Skeletal muscle tissue (tissue), 4 donors: ENCODE data around the gene TEX19. TPM values are rescaled to one million over a fixed set of nuclear protein-coding genes. Genes with fewer than 3 reads are reported as not detected.

ENCODE experiments used
- H3K27ac ChIP-seq: one replicate; pipeline ENCODE4 v1.7.0; 2013; ENCODE audit warnings: mild to moderate bottlenecking, low read depth, low read length, inconsistent platforms
- H3K27me3 ChIP-seq, 3 donors: one replicate each; pipeline ENCODE4 v1.7.0; 2013; ENCODE audit warnings: low read length in 3 of 3; ENCODE audit not compliant: control insufficient read depth in 3 of 3, insufficient read depth in 3 of 3
- H3K36me3 ChIP-seq, 3 donors: one replicate each; pipeline ENCODE4 v1.7.0; 2013; ENCODE audit warnings: low read length in 3 of 3; ENCODE audit not compliant: control insufficient read depth in 3 of 3, insufficient read depth in 3 of 3
- H3K4me1 ChIP-seq, 3 donors: one replicate each; pipeline ENCODE4 v1.7.0; 2013; ENCODE audit warnings: low read length in 3 of 3, mild to moderate bottlenecking in 3 of 3; ENCODE audit not compliant: control insufficient read depth in 3 of 3, insufficient read depth in 3 of 3
- H3K4me3 ChIP-seq, 3 donors: one replicate each; pipeline ENCODE4 v1.7.0; 2013; ENCODE audit warnings: low read length in 3 of 3
- H3K9ac ChIP-seq, 3 donors: one replicate each; pipeline ENCODE4 v1.7.0; 2013; ENCODE audit warnings: low read length in 3 of 3, mild to moderate bottlenecking in 3 of 3, moderate library complexity in 2 of 3, low read depth in 1 of 3
- H3K9me3 ChIP-seq, 3 donors: one replicate each; pipeline ENCODE4 v1.7.0; 2013; ENCODE audit warnings: low read length in 3 of 3; ENCODE audit not compliant: control insufficient read depth in 3 of 3
- total RNA-seq: library from RNA; depleted of rRNA; stranded (reverse); fragments of >200 nt; gene quantifications from one replicate; pipeline ENCODE4 v1.2.3, GENCODE V29; 2014
- donor health status: Osteomylitis.

The TEX19 gene
- total RNA-seq, 1 donor from 2014 or later = 0.52 TPM

DNA sequence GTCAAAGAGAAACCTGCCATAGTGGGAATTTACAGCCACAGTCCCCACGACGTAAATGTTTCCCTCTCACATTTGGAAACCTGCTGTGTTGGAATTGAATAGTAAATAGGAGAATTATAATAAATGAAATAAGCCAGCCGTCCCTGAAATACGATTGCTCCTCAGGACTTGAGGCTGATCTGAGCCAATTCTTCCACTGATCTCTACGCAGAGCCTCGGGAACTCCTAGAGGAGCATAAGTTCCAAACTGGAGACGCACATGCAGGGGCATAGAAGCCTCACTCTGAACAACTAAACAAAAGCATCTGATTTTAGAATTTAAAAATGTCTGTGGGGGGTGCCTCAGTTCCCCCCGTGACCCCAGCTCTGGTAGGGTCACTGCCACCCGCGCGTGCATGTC lies 10.2 kb upstream of the TEX19 start:
- H3K36me3 ChIP-seq = no peaks in the 10 kb centered on the region
- peaks cover 0 to 7% (median 2%) of the 10 kb centered on the region in 3 donors for H3K27me3 ChIP-seq
- H3K9ac ChIP-seq = no peak overlapping the region
- no peaks in the 10 kb centered on the region for H3K9me3 ChIP-seq
- H3K27ac ChIP-seq = no peak overlapping the region
- no peak overlapping the region for H3K4me3 ChIP-seq
- H3K4me1 ChIP-seq = peaks cover 0 to 8% (median 2%) of the 10 kb centered on the region in 3 donors

DNA sequence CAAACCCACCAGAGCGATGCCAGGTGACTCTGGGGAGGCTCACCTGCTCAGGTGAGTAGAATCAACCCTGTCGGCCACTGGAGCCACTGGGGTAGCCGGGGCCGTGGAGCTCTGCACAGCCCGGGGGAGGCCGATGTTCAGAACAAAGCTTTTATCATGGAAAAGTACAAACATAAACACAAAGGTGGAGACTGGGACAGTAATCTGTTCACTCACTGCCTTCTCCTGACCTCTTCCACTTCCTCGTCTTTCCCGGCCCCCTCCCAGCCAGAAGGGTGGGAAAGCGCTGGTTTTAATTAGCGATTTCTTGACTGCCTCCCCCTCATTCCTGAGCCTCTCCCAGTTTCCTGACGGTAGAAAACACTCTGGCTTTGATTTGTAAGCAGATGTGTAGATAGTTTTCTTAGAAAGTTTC lies 9.8 kb upstream of the TEX19 start:
- H3K9me3 ChIP-seq = no peaks in the 10 kb centered on the region
- H3K4me1 ChIP-seq = peaks cover 0 to 8% (median 2%) of the 10 kb centered on the region in 3 donors
- H3K27ac ChIP-seq = no peak overlapping the region
- H3K27me3 ChIP-seq = peaks cover 0 to 7% (median 6%) of the 10 kb centered on the region in 3 donors
- no peak overlapping the region for H3K4me3 ChIP-seq
- H3K9ac ChIP-seq = no peak overlapping the region
- H3K36me3 ChIP-seq = no peaks in the 10 kb centered on the region

DNA sequence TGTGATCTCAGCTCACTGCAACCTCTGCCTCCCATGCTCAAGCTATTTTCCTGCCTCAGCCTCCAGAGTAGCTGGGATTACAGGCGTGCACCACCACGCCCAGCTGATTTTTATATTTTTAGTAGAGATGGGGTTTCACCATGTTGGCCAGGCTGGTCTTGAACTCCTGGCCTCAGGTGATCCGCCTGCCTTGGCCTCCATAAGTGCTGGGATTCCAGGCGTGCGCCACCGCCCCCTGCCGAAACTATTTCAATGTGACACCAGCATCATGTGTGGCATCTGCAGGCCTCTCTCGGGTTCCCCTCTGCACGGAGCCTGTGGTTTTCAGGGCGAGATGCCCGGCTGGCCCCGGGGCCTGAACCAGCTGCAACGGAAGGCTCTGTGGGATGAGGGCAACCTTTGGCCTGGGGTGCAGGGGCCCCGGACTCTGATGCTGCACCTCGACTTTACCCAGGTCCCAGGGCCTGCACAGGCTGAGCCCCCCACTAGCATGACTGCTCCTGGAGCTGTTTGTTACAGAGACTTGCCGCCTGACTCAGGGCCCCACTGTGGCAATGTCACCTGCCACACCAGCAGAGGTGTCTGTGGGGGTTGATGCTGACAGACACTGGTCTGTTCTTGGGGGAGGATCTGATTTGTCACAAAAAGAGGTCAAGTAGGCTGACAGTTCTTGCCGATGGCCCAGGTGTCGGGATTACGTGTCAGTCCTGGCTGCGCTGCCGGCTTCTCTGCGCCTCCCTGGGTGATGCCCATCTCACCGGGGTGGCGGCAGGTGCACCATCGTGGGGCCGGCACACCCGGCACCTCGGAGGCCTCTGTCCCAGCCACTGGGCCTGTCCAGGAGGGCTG lies 8.6 kb upstream of the TEX19 start:
- no peak overlapping the region for H3K4me3 ChIP-seq
- no peaks in the 10 kb centered on the region for H3K36me3 ChIP-seq
- H3K27me3 ChIP-seq = peaks cover 4 to 13% (median 7%) of the 10 kb centered on the region in 3 donors
- H3K9me3 ChIP-seq = no peaks in the 10 kb centered on the region
- no peak overlapping the region for H3K9ac ChIP-seq
- peaks cover 0 to 8% (median 2%) of the 10 kb centered on the region in 3 donors for H3K4me1 ChIP-seq
- no peak overlapping the region for H3K27ac ChIP-seq

DNA sequence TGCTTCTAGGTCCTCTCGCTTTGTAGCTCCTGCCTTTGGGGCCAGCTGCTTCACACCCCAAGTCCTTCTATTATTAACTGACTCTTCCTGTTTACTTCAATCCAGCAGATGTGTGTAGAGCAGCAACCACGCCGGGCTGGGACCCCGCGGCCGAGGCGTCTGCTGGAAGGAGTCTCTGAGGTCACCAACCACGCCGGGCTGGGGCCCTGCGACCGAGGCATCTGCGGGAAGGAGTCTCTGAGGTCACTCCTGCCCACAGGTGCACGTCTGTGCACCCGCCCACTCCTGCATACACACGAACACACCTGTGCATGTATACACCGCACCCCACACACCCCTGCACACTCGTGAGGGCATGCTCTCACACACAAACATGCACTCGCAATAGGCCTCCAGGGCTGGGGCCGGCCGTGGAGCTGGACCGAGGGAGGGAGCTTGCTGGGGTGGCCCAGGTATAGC lies 7.8 kb upstream of the TEX19 start:
- no peak overlapping the region for H3K27ac ChIP-seq
- peaks cover 2 to 8% (median 2%) of the 10 kb centered on the region in 3 donors for H3K4me1 ChIP-seq
- no peak overlapping the region for H3K4me3 ChIP-seq
- H3K36me3 ChIP-seq = no peaks in the 10 kb centered on the region
- no peaks in the 10 kb centered on the region for H3K9me3 ChIP-seq
- H3K9ac ChIP-seq = no peak overlapping the region
- peaks cover 7 to 22% (median 7%) of the 10 kb centered on the region in 3 donors for H3K27me3 ChIP-seq

DNA sequence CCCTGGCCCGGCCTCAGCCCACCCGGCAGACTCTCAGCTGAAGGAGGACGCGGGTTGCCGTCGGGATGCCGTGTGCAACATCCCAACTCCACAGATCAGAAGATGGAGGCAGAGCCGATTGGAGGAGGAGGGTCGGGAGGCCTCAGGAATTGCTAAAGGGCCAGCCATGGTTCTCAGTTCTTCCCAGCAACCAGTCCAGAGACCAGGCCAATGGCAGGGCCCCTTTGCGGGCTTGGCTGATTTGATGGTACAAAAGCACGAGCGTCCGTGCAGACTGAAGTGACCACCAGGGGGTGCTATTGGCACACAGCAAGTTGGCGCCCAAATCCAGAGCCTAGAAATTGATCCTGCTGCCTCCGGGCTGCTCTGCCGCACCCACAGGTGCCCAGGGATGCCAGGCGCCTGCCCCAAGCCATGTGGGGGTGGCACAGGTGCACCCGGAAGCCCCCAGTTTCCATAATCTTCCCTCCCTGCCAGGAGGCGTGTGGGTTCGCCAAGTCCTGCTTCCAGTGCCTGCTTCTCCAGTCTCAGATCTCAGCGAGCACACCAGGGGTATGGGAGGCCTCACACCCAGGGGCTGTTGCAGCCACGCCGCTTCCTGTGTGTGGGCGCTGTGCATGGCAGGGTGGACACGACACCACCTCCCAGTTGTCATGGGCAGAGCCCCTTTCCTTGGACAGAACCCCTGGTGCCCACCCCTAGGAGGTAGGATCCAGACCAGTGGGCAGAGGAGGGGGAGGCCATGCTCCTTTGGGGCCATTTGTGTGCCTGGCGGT lies 7.1 kb upstream of the TEX19 start:
- Histone ChIP-seq H3K27ac (no peak overlapping the region), H3K4me1 (peaks cover 8 to 14% (median 8%) of the 10 kb centered on the region in 3 donors), H3K9ac (no peak overlapping the region), H3K9me3 (no peaks in the 10 kb centered on the region), H3K4me3 (no peak overlapping the region), H3K36me3 (no peaks in the 10 kb centered on the region), H3K27me3 (peaks cover 12 to 28% (median 14%) of the 10 kb centered on the region in 3 donors)

DNA sequence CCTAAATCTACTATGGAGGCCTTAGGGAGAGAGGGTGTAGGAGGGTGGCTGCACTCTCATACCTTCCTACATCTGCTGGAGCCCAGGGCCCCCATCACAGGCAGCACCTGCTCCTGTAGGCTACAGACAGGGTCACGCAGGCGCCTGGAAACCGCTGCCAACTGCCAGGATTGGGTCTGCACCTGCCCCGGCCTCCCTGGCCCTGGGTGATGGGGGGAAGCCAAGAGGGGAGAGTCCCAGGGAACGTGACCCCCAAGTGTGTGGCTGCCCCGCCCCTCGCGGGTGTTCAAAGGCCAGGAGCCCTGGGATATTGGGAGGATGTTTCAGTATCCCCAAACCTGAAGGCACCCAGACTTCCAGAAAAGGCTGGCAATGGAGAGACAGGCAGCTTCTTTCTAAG lies 5.6 kb upstream of the TEX19 start:
- Histone ChIP-seq H3K9ac (no peak overlapping the region), H3K9me3 (no peaks in the 10 kb centered on the region), H3K27me3 (peaks cover 18 to 34% (median 19%) of the 10 kb centered on the region in 3 donors), H3K27ac (no peak overlapping the region), H3K4me1 (peaks cover 8 to 16% (median 9%) of the 10 kb centered on the region in 3 donors), H3K36me3 (no peaks in the 10 kb centered on the region), H3K4me3 (no peak overlapping the region)

DNA sequence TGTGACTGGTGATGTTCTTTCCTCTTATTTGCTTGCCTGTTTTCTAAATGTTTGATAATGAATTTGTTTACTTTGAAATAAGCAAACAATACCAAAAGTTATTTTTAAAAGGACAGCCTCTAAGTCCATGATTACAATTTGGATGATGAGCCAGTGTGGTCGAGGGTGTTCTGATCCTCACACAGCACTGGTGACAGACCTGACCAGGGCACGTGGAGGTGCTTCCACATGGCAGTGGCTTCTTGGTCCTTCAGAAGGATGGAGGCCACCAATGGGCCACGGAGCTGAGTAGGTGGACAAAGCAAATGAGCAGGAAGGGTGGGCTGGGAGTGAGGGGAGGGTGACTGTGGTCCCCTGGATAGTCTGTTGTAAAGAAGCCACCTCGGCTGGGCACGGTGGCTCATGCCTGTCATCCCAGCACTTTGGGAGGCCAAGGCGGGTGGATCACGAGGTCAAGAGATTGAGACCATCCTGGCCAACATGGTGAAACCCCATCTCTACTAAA lies 4.2 kb upstream of the TEX19 start:
- Histone ChIP-seq H3K4me1 (peaks cover 8 to 16% (median 9%) of the 10 kb centered on the region in 3 donors), H3K27ac (no peak overlapping the region), H3K27me3 (peaks cover 22 to 42% (median 25%) of the 10 kb centered on the region in 3 donors)

DNA sequence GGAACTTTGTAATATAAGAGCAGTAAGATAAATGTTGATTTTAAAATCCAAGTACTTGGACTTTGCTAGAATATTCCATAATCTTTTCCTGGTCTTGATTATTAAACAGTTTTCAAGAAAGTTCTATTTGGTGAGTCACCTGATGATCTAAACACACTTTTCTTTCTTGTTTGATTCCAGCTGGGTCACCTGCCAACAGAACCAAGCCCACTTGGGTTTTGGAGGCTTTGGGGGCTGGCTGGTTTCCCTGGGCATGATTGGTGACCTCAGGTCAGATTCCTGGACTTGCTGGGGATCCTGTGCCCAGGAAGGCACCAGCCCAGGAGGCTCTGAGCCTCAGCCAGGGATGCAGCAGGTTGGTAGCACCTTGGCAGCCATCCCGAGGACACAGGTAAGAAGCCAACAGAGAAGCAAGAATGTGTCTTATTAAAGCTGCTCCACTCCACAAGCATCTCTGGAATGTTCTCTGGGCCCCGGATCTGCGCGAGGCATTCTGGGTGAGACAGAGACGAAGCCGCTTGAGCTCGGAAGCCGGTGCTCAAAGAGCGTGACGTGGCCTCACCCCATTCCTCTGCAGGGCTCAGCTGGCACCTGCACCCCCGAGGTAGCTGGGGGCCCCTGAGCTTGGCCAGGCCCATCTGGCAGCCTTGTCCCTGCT lies 3.1 kb upstream of the TEX19 start:
- H3K4me1 ChIP-seq = peaks cover 8 to 16% (median 9%) of the 10 kb centered on the region in 3 donors

More for the DNA sequence above, 4.2 kb upstream of the TEX19 start:
- H3K4me3 ChIP-seq = no peak overlapping the region
- no peak overlapping the region for H3K9ac ChIP-seq
- no peaks in the 10 kb centered on the region for H3K9me3 ChIP-seq
- H3K36me3 ChIP-seq = no peaks in the 10 kb centered on the region

DNA sequence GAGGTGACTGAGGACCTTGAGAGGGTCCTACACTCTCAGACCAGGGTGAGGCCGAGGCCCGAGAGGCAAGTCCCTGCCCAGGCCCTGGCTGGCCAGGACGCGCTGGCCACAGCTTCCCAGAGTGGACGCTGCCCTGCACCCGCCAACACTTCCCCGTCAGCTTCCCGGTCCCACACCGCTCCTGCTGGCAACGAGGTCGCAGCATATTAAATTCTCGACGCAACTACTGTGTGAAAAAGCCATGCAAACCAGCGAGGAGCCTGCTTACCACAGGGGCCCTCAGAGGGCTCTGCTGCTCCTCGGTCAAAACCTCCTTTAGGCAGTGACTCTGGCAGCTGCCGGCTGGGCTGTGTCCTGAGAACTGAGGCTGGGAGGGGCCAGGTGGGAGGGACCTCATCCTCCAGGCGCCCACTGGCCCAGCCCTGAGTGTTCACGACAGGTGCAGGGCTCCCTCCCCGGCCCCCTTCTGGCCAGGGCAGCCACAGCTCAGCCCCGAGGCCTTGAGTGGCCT lies 2.1 kb upstream of the TEX19 start:
- Histone ChIP-seq H3K4me3 (no peak overlapping the region), H3K27me3 (peaks cover 19 to 42% (median 25%) of the 10 kb centered on the region in 3 donors), H3K4me1 (peaks cover 8 to 12% (median 8%) of the 10 kb centered on the region in 3 donors), H3K27ac (no peak overlapping the region), H3K36me3 (no peaks in the 10 kb centered on the region), H3K9me3 (no peaks in the 10 kb centered on the region), H3K9ac (no peak overlapping the region)

More for the DNA sequence above, 3.1 kb upstream of the TEX19 start:
- H3K36me3 ChIP-seq = no peaks in the 10 kb centered on the region
- H3K9ac ChIP-seq = no peak overlapping the region
- H3K4me3 ChIP-seq = no peak overlapping the region
- no peaks in the 10 kb centered on the region for H3K9me3 ChIP-seq
- no peak overlapping the region for H3K27ac ChIP-seq
- H3K27me3 ChIP-seq = peaks cover 19 to 42% (median 25%) of the 10 kb centered on the region in 3 donors
